H1 (cell line): ENCODE data around the gene CRYGB. TPM values are rescaled to one million over a fixed set of nuclear protein-coding genes. Genes with fewer than 3 reads are reported as not detected.

Experiments
- CHD1 ChIP-seq: IDR thresholded peaks from 2 replicates; pipeline ENCODE4 v1.6.1; 2012; ENCODE audit warnings: low read depth, low read length, improper control_type of control experiment
- CREB1 ChIP-seq: IDR thresholded peaks from 2 replicates; pipeline ENCODE4 v1.6.1; 2012; ENCODE audit warnings: inconsistent platforms
- CTBP2 ChIP-seq: IDR thresholded peaks from 2 replicates; pipeline ENCODE4 v1.7.0; 2011; ENCODE audit warnings: borderline replicate concordance, mild to moderate bottlenecking, moderate library complexity, mixed read lengths, low read length; ENCODE audit not compliant: insufficient read depth, insufficient read length
- FOSL1 ChIP-seq: IDR thresholded peaks from 2 replicates; pipeline ENCODE4 v1.6.1; 2011; ENCODE audit warnings: mild to moderate bottlenecking, low read depth, low read length, moderate library complexity; ENCODE audit not compliant: insufficient read depth
- KDM4A ChIP-seq: IDR thresholded peaks from one replicate; pipeline ENCODE4 v1.7.1; 2012; ENCODE audit warnings: low read depth, mild to moderate bottlenecking, moderate library complexity, low read length, inconsistent platforms; ENCODE audit not compliant: severe bottlenecking
- RNF2 ChIP-seq: fragments of 200-900, 300-1000 bp; sonication (generic); IDR thresholded peaks from 2 replicates; pipeline ENCODE4 v1.7.1; 2016; ENCODE audit warnings: borderline replicate concordance, low read depth, mild to moderate bottlenecking, antibody characterized with exemption, low read length; ENCODE audit not compliant: poor library complexity, severe bottlenecking; ENCODE audit errors: missing control alignments
- SIN3A ChIP-seq, 2 experiments: IDR thresholded peaks in 1 of 2; conservative IDR thresholded peaks in 1 of 2; 2 replicates each; pipeline ENCODE4 v1.6.1; 2011 to 2012; ENCODE audit warnings: low read length in 2 of 2, improper control_type of control experiment in 1 of 2, low read depth in 1 of 2, mild to moderate bottlenecking in 1 of 2
- polyA plus RNA-seq, 7 experiments: library from polyadenylated mRNA; depleted of rRNA in 3 of 7; stranded (reverse) in 5 of 7; unstranded in 2 of 7; fragments of >200 nt in 5 of 7; fragments of 200-250 nt in 2 of 7; gene quantifications; 1 replicate in 5 of 7; 2 replicates in 1 of 7; 4 replicates in 1 of 7; pipeline versions ENCODE4 v1.2.1 to v1.2.3, GENCODE V29; 2011 to 2013; ENCODE audit warnings: missing spikeins in 2 of 7, mixed read lengths in 2 of 7
- total RNA-seq: library from RNA; stranded (reverse); fragmentation: NEBNext Ultra II Directional; extraction: Animal tissue kit (Norgen Biotek cat#: 25700); gene quantifications from 2 replicates; pipeline ENCODE4 v1.2.1, GENCODE V29; 2021

CRYGB gene
- total and polyA plus RNA-seq, 2 of the 8 experiments (the other 6 are each of a cell fraction or from before 2014, with no cell fraction given), result 0.38 TPM; not detected in 1

DNA sequence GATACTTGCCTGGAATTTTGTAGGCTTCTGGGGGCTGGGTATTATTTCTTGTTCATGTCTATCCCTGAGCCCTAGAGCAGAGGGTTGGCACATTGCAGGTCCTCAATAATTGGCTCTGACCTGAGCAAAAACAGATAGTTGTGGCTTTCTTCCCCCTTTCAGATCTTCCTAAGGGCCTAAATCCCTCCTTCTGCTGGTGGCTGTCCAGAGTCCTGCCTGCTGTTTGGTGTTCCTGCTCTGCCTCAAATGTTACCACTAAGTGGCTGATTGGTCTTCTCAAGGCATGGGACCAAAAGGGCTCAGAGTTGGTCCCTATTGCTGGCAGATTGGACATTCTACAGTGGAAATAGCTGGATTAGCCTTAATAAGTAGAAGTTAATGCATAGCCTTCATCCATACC, 1.1 kb upstream of the CRYGB start (continued):
- no peak for TF ChIP-seq CHD1
- TF ChIP-seq RNF2, result no peak
- TF ChIP-seq SIN3A (conservative IDR thresholded peaks at IDR 0.05 in 1 of 2, IDR thresholded peaks at IDR 0.05 in 1 of 2; ENCODE audit: low read depth in 1 of 2, low read length in 2 of 2), result no peak
- no peak for TF ChIP-seq KDM4A
- TF ChIP-seq CREB1, result no peak
- no peak for TF ChIP-seq CTBP2
- no peak for TF ChIP-seq FOSL1
- TF ChIP-seq, all 59 proteins: peak for 0
